HUDEP-2 (cell line): ENCODE measurements around the gene CMTM8.
A peak's percentile ranks its signal among the peaks of the same experiment; 100 is the strongest.

Experiments used
- DNase-seq, 76 experiments: peaks; one replicate each; lab custom pipeline; 2025; ENCODE audit not compliant: unreplicated experiment in 76 of 76; lab: John Stamatoyannopoulos, UW

CMTM8 gene

GRCh38 chr3:32274306-32274705 lies 35.8 kb downstream of the CMTM8 start:
- DNase-seq = no peak

- DNase-seq = no peak
Observed at GRCh38 chr3:32275506-32275905, 37.0 kb downstream of the CMTM8 start.

DNA sequence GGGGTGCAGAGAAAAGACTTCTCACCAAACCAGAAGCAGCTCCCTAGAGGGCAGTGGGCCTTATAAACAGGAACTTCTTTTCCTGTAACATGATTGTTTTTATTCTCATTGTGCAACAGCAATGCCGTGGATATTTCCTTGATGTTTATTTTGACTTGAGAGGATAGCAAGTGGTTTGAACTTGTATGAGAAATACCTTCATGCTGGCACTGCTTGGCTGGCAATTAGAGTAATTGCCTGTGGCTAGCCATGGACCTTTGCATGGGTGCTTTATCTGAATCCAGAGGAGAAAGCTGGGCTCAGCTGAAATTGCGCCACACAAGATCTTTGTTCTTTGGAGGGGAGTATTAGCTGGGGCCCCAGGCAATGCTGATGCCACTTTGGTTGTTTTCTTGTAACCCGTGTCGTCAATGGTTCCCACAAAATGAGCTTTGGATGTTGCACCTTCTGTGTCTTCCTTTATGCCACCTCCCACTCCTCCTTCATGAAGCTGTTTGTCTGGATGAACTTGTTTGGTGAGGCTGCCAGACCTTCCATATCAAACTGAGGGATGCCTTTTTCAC lies 37.9 kb downstream of the CMTM8 start:
- DNase-seq = no peak

DNA sequence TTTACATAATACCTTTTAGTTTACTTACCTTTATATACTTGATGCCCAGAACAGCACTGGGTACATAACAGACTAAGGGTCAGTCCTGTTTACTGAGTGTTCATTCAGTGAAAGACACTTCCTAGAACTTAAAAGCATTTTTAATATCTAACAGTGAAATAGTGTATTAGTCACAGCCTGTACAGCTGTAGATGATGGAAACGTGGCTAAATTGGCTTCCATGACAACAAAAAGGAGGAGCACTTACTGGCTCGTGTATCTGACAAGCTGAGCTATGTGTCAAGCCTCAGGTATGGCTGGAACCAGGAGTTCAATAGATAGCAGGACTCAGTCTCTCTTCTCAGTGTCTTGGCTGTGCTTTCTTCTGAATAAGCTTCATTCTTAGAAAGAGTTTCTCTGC lies 40.2 kb downstream of the CMTM8 start:
- DNase-seq = no peak

GRCh38 chr3:32280262-32280910 lies 41.9 kb downstream of the CMTM8 start:
- DNase-seq = no peak

DNA sequence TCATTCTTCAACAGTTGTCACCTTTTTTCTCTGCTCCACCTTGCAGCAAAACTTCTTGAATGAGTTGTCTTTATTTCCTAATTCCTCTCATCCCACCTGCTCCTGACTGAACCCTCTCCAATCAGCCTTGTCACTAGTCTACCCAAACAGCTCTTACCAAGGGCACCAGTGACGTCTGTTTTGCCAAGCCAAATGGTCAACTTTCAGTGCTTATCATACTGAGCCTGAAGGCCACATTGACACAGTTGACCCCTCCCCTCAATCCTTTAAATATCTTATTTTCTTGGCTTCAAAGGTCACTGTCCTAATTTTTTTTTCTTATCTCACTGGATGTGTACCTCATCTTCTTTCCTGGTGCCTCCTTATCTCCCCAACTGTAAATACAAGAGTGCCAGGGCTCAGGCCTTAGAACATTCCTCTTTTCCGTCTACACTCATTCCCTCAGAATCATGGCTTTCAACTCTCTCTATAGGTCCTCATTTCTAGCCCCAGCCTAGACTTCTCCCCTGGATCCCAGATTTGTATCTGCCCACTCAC lies 43.2 kb downstream of the CMTM8 start:
- DNase-seq = peak in 1 of 76 experiments; percentile 11

- DNase-seq = no peak
Observed at GRCh38 chr3:32282578-32283154, 44.2 kb downstream of the CMTM8 start.

DNA sequence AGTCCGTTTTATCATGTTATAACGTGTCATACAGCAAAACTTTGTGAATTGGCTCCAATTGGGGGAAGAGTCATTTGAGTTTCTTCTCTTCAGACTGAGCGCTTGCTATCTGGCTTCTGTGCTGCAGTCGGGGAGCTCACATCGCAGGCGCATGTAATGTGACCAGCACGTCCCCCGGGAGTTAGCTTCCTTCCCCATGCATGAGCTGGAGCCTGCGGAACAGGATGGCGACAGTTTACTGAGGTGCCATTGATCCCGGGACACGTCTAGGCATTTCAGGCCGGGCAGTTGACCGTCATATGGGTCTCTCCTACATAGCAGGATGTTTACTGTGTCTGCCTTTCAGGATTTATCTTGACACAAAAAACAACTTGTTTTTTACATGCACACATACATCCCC lies 44.8 kb downstream of the CMTM8 start:
- DNase-seq = no peak

- DNase-seq = no peak
Observed at GRCh38 chr3:32284443-32285212, 46.1 kb downstream of the CMTM8 start.

DNA sequence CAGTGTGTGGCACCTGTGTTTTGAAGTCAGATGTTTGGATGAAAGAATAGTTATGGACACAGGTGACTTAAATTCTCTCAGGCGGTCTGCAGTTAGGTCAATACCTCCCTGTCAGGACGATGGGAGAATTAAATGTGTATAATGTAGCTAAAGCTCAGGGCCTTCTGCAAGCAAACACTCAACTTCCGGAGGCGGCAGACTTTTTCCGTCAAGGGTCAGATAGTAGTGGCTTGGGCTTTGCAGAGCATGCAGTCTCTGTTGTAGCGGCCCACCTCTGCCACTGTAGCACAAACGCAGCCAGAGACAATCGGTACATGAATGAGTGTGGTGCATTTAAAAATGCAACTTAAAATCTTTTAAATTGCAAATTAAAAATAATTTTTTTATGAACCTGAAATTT lies 47.4 kb downstream of the CMTM8 start:
- no peak for DNase-seq

DNA sequence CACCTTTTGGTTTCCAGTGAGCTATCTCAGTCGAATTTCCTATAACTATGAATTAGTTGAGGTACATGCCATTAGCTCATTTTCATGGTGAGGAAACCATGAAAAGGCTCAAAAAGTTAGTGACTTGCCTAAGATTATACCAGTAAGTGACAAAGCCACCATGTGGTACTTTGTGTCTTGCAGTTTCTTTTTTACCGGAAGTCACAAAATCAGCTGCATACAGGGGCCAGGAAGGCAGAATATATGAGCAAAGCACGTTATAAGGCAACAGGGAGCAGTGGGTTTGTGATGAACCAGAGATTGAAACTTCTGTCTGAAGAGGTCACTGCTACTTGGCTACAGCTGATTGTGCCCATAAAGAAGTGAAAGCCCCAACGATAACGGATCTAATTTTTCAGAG lies 50.3 kb downstream of the CMTM8 start:
- no peak for DNase-seq

DNA sequence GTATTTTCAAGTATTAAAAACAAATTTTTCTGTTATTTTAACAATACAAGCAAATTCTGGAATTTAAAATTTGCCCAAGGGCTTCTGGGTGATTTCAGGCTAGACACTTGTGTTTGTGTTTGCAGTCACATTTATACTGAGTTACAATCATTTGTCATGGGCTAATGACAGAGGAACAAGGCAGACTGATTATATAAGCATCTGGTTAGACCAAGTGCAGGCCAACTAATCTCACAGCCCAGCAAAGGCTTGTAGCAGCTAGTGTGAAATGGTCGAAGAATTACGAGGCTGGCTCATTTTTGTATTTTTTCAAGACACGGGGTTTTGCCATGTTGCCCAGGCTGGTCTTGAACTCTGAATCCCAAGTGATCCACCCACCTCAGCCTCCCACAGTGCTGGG lies 52.1 kb downstream of the CMTM8 start:
- DNase-seq = no peak

GRCh38 chr3:32292085-32292796 lies 53.8 kb downstream of the CMTM8 start:
- DNase-seq = no peak

- no peak for DNase-seq
Observed at GRCh38 chr3:32293903-32294302, 55.4 kb downstream of the CMTM8 start.

DNA sequence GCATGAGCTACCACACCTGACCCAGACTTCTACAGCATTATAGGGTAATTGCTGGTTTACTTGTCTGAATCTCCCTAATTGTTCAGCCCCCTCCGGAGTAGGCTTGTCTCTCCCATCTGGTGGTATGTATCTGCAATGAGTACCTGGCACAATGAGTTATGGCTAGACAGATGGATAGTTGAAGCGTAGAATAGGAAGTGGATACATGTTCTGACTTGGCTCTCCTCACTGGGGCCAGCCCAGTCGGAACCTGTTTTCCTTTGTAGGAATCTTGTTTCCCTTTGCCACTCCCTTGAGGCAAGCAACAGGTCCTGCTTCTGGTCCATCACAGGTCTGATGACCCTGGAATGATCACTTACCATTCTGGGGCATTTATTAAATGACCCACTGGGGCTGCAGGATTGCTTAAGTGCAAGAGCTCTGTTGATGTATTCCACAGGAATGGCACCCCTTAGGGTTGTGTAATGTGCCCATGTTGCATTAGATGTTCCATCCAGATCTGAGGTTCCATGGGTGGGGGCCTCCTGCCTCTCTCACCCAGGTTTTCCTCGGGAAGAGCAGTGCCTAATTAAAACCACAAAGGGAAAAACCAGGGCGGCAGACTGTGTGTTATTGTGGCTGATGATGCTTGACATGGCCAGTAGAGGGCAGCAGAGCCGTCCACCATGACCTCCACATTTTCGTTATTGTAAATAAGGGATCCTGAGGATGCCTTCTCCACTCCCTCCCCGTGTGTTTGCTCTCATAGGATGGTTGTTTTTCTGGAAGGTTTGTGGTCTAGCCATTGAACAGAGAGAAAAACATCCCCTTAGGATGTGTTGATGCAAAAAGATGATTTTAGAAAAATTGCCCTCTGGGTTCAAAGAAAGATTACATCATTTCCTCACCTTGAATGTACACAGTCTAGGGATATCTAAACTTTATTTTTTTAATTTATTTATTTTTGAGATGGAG lies 58.0 kb downstream of the CMTM8 start:
- peak in 32 of 76 experiments; percentile 3 to 46 (median 12) for DNase-seq

DNA sequence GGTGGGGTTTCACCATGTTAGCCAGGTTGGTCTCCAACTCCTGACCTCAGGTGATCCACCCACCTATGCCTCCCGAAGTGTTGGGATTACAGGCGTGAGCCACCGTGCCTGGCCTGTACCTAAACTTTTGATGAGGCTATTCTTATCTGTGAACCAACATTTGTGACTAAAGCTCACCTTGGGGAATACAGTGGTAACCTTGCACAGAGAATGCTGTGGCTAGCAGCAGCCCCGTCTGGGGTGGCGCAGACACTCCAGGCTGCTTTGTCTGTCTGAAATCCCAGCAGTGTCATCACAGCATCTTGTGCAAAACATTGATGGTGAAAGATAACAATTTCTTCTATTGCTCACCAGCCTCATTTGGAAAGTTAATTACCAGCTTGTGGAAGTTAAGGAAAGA lies 58.9 kb downstream of the CMTM8 start:
- no peak for DNase-seq

DNA sequence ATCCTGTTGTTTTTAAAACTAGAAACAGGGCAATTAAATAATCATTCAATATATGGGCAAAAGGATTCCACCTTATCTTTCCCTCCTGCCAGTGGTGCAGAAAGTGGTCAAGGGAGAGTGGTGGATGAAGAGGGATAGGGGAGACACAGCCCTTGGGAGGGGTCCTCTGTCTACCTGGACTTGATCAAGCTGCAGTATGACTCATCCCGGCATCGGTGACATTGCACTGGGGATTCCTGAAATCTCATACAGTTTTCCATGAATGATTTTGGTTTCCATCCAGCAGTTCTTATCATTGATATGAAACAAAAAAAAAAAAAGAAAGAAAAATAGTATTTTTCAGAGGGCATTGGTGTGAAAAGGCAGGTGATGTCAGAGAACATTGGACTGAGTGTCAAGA lies 62.9 kb downstream of the CMTM8 start:
- DNase-seq = no peak

- DNase-seq = no peak
Observed at GRCh38 chr3:32302601-32303398, 64.3 kb downstream of the CMTM8 start.

DNA sequence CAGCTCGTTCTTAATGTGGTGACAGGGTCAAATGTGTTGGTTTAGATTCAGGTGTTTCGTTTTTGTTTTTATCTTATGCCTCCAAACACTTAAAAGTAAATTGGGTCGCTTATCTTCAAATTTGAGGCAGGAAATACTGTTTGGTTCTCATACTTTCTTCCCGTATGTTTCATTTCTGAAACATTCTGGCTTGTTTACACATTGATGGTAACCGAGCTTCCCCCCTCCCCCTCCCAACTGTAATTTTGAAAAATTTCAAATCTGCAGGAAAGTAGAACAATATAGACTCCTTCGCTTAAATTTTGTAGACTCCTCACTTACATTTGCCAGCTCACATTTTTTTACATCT lies 64.9 kb downstream of the CMTM8 start:
- no peak for DNase-seq
